ENCODE results near the gene CCPG1.
A peak's percentile ranks its signal among the peaks of the same experiment; 100 is the strongest.

CCPG1 gene

DNA sequence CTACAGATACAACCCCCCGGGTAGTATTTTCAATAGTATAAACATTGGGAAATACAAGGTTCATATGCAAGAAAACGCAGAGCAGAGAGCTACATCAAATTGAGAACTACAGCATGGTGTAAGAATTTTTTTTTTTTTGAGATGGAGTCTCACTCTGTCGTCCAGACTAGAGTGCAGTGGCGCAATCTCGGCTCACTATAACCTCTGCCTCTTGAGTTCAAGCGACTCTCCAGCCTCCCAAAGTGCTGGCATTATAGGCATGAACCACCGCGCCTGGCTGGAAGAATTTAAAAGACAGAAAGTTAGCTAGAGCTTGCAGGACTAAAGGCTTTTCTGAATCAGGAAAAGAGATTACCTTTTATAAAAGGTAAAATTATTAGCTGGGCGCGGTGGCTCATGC is 47.1 kb downstream of the CCPG1 start:
- CTCF ChIA-PET: interaction anchor here (1.2 to 3.7 kb wide), 4 partner anchors 13 to 78 kb away, joined by 3 to 20 read pairs (median 4); partner anchors contain the start of genes CCPG1 and PIERCE2
- H3K4me3 ChIP-seq (ENCODE audit: control insufficient read depth in 1 of 7, extremely low read depth in 1 of 7, insufficient read depth in 4 of 7, low read depth in 2 of 7, low read length in 6 of 7): no peak overlapping the region
- peaks cover 2 to 20% (median 9%) of the 10 kb centered on the region in 4 experiments for H3K36me3 ChIP-seq (ENCODE audit: control insufficient read depth in 4 of 4, insufficient read depth in 4 of 4, low read length in 3 of 4)
- no peaks in the 10 kb centered on the region for H3K27me3 ChIP-seq (replicated peaks in 2 of 5; ENCODE audit: control insufficient read depth in 4 of 5, insufficient read depth in 5 of 5, low read length in 4 of 5)
- no peak for DNase-seq
- peaks cover 3 to 10% (median 5%) of the 10 kb centered on the region in 4 experiments for H3K4me1 ChIP-seq (ENCODE audit: control extremely low read depth in 1 of 4, control insufficient read depth in 4 of 4, insufficient read depth in 4 of 4, low read length in 3 of 4)
- no peaks in the 10 kb centered on the region for H3K9me3 ChIP-seq (ENCODE audit: control extremely low read depth in 1 of 5, control insufficient read depth in 4 of 5, insufficient read depth in 2 of 5, low read depth in 1 of 5, low read length in 4 of 5)
- no peak overlapping the region for H3K27ac ChIP-seq (ENCODE audit: insufficient read depth in 1 of 2, low read depth in 1 of 2, low read length in 2 of 2, poor library complexity in 1 of 2, severe bottlenecking in 2 of 2)
- POLR2A ChIA-PET: interaction anchor here (0.6 kb wide), 1 partner anchor 57 kb away, joined by 5 read pairs; no protein-coding TSS in a partner anchor
- WGBS (ENCODE audit: insufficient coverage): 99% methylated on average over 7 of the region's 10 CpGs

DNA sequence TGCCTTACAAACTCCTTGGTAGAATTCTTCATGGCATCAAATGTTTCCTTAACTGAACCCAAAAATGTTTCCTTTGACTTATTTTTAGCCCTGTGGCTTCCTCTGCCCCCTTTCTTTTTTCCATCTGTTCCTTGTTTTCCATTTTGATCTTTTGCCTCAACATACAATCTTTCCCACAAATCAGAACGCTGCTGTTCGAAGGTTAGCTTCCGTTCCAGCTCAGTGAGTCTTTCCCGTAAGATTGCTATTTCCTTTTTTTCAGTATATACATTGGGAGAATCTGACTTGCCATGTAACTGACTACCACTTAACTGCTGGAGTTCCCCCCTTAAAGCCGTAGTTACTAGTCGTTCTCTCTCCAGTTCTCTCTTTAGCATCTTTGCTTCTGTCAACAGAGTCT is 47.9 kb downstream of the CCPG1 start:
- H3K27ac ChIP-seq (ENCODE audit: insufficient read depth in 1 of 2, low read depth in 1 of 2, low read length in 2 of 2, poor library complexity in 1 of 2, severe bottlenecking in 2 of 2): no peak overlapping the region
- no peaks in the 10 kb centered on the region for H3K9me3 ChIP-seq (ENCODE audit: control extremely low read depth in 1 of 5, control insufficient read depth in 4 of 5, insufficient read depth in 2 of 5, low read depth in 1 of 5, low read length in 4 of 5)
- peaks cover 3 to 10% (median 5%) of the 10 kb centered on the region in 4 experiments for H3K4me1 ChIP-seq (ENCODE audit: control extremely low read depth in 1 of 4, control insufficient read depth in 4 of 4, insufficient read depth in 4 of 4, low read length in 3 of 4)
- H3K27me3 ChIP-seq (replicated peaks in 2 of 5; ENCODE audit: control insufficient read depth in 4 of 5, insufficient read depth in 5 of 5, low read length in 4 of 5): no peaks in the 10 kb centered on the region
- ChIA-PET POLR2A (no interaction called here), CTCF (interaction anchor here (0.6 to 3.7 kb wide), 5 partner anchors 12 to 1880 kb away, joined by 3 to 20 read pairs (median 4); partner anchors contain the start of genes CCPG1 and PIERCE2)
- peaks cover 7 to 25% (median 15%) of the 10 kb centered on the region in 4 experiments for H3K36me3 ChIP-seq (ENCODE audit: control insufficient read depth in 4 of 4, insufficient read depth in 4 of 4, low read length in 3 of 4)
- WGBS (ENCODE audit: insufficient coverage): 9% methylated on average over 6 of the region's 6 CpGs
- no peak overlapping the region for H3K4me3 ChIP-seq (ENCODE audit: control insufficient read depth in 1 of 7, extremely low read depth in 1 of 7, insufficient read depth in 4 of 7, low read depth in 2 of 7, low read length in 6 of 7)
- peak in 2 of 3 donors; percentile 21 to 26 for DNase-seq

DNA sequence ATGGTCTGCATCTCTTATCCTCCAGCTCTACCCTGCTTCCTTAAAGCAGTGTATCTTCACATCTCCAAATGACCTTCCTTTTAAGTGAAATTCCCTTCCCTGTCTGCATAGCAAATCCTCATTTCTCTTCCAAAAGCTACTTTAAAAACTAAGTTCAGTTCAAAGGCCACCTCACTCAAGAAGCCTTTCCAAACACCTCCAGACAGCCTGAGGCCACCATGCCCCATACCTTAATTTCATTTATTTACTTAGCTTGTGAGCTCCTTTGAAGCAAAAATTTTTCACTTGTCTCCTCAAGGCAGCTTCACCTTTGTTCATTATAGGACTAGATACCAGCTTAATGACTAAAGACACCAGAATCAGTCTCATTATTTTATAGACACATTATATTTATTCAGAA is 49.7 kb downstream of the CCPG1 start:
- H3K27ac ChIP-seq (ENCODE audit: insufficient read depth in 1 of 2, low read depth in 1 of 2, low read length in 2 of 2, poor library complexity in 1 of 2, severe bottlenecking in 2 of 2): no peak overlapping the region
- H3K27me3 ChIP-seq (replicated peaks in 2 of 5; ENCODE audit: control insufficient read depth in 4 of 5, insufficient read depth in 5 of 5, low read length in 4 of 5): no peaks in the 10 kb centered on the region
- no peak for DNase-seq
- H3K4me3 ChIP-seq (ENCODE audit: control insufficient read depth in 1 of 7, extremely low read depth in 1 of 7, insufficient read depth in 4 of 7, low read depth in 2 of 7, low read length in 6 of 7): no peak overlapping the region
- no peaks in the 10 kb centered on the region for H3K9me3 ChIP-seq (ENCODE audit: control extremely low read depth in 1 of 5, control insufficient read depth in 4 of 5, insufficient read depth in 2 of 5, low read depth in 1 of 5, low read length in 4 of 5)
- H3K36me3 ChIP-seq (ENCODE audit: control insufficient read depth in 4 of 4, insufficient read depth in 4 of 4, low read length in 3 of 4): peaks cover 9 to 30% (median 14%) of the 10 kb centered on the region in 4 experiments
- CTCF ChIA-PET: interaction anchor here (0.8 to 3.7 kb wide), 6 partner anchors 9 to 140 kb away, joined by 3 to 20 read pairs (median 3); partner anchors contain the start of genes CCPG1 and PIERCE2
- POLR2A ChIA-PET: interaction anchor here (0.7 kb wide), 1 partner anchor 928 kb away, joined by 3 read pairs; no protein-coding TSS in a partner anchor
- H3K4me1 ChIP-seq (ENCODE audit: control extremely low read depth in 1 of 4, control insufficient read depth in 4 of 4, insufficient read depth in 4 of 4, low read length in 3 of 4): peaks cover 3 to 10% (median 5%) of the 10 kb centered on the region in 4 experiments

DNA sequence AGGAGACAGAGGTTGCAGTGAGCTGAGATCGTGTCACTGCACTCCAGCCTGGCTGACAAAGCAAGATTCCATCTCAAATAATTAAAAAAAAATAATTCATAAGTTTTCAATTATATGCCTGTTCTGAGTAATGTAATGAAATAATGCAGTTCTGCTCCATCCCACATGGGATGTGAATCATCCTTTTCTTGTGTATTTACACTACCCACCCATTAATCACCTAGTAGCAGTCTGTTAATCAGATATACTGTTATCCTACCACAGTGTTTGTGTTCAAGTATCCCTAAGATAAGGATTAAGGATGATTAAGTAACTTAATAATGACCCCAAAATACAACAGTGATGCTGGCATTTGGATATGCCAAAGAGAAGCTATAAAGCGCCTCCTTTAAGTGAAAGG is 50.4 kb downstream of the CCPG1 start:
- Histone ChIP-seq H3K36me3 (ENCODE audit: control insufficient read depth in 4 of 4, insufficient read depth in 4 of 4, low read length in 3 of 4) (peaks cover 9 to 33% (median 14%) of the 10 kb centered on the region in 4 experiments), H3K9me3 (ENCODE audit: control extremely low read depth in 1 of 5, control insufficient read depth in 4 of 5, insufficient read depth in 2 of 5, low read depth in 1 of 5, low read length in 4 of 5) (no peaks in the 10 kb centered on the region), H3K27me3 (replicated peaks in 2 of 5; ENCODE audit: control insufficient read depth in 4 of 5, insufficient read depth in 5 of 5, low read length in 4 of 5) (no peaks in the 10 kb centered on the region), H3K27ac (ENCODE audit: insufficient read depth in 1 of 2, low read depth in 1 of 2, low read length in 2 of 2, poor library complexity in 1 of 2, severe bottlenecking in 2 of 2) (no peak overlapping the region), H3K4me3 (ENCODE audit: control insufficient read depth in 1 of 7, extremely low read depth in 1 of 7, insufficient read depth in 4 of 7, low read depth in 2 of 7, low read length in 6 of 7) (no peak overlapping the region), H3K4me1 (ENCODE audit: control extremely low read depth in 1 of 4, control insufficient read depth in 4 of 4, insufficient read depth in 4 of 4, low read length in 3 of 4) (peaks cover 3 to 10% (median 5%) of the 10 kb centered on the region in 4 experiments)
- CTCF ChIA-PET: interaction anchor here (1.4 kb wide), 1 partner anchor 9 kb away, joined by 3 read pairs; no protein-coding TSS in a partner anchor
- DNase-seq: peak in 1 of 3 donors; percentile 26
- POLR2A ChIA-PET: no interaction called here
- WGBS (ENCODE audit: insufficient coverage): no CpG with 5 or more reads among the region's 2 CpGs

DNA sequence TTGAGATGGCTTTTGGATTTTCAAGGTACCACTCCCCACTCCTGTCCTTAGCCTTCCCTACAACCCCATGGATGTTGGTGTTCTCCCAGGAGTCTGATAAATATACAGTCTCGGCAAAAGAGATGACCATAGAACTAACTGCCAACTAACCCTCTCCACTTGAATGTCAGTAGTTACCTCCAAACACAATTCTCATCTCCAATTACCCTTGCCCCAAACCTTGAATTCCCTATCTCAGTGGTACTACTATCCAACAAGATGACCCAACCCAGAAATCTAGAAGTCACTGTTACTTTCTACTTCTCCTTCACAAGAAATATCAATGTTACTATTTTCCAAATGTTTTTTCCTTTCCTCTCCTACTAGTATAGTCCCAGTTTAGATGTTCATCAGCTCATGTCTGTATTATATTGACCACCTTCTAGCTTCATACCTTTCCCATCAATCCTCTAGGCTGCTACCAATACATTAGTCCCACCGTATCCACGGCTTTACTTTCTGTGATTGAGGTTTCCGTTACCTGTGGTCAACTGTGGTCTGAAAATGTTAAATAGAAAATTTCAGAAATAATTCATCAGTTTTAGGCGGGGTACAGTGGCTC is 51.1 kb downstream of the CCPG1 start:
- no peak overlapping the region for H3K4me3 ChIP-seq (ENCODE audit: control insufficient read depth in 1 of 7, extremely low read depth in 1 of 7, insufficient read depth in 4 of 7, low read depth in 2 of 7, low read length in 6 of 7)
- DNase-seq: no peak
- WGBS (ENCODE audit: insufficient coverage): 92% methylated on average over 1 of the region's 5 CpGs
- H3K36me3 ChIP-seq (ENCODE audit: control insufficient read depth in 4 of 4, insufficient read depth in 4 of 4, low read length in 3 of 4): peaks cover 9 to 32% (median 12%) of the 10 kb centered on the region in 4 experiments
- peaks cover 3 to 10% (median 5%) of the 10 kb centered on the region in 4 experiments for H3K4me1 ChIP-seq (ENCODE audit: control extremely low read depth in 1 of 4, control insufficient read depth in 4 of 4, insufficient read depth in 4 of 4, low read length in 3 of 4)
- no peaks in the 10 kb centered on the region for H3K27me3 ChIP-seq (replicated peaks in 2 of 5; ENCODE audit: control insufficient read depth in 4 of 5, insufficient read depth in 5 of 5, low read length in 4 of 5)
- POLR2A ChIA-PET: no interaction called here
- CTCF ChIA-PET: interaction anchor here (0.6 kb wide), 1 partner anchor 1382 kb away, joined by 4 read pairs; no protein-coding TSS in a partner anchor
- no peaks in the 10 kb centered on the region for H3K9me3 ChIP-seq (ENCODE audit: control extremely low read depth in 1 of 5, control insufficient read depth in 4 of 5, insufficient read depth in 2 of 5, low read depth in 1 of 5, low read length in 4 of 5)
- no peak overlapping the region for H3K27ac ChIP-seq (ENCODE audit: insufficient read depth in 1 of 2, low read depth in 1 of 2, low read length in 2 of 2, poor library complexity in 1 of 2, severe bottlenecking in 2 of 2)

DNA sequence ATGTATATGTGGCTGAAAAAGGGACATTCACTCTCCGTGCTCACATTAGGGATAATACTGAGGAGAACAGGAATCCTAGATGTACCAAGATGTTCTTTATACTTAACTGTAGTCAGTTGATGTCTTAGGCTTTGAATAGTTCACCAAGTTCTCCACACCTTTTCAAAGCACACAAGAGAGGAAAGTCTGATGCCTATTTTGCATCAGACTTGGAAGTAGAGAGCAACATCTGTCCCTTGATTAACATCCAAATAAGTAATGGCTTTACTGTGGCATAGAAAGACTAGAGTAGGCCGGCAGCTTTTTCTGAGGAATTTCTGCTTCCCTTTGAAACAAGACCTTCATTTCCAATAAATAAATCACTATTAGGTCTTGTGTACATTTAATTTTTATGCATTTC is 55.1 kb downstream of the CCPG1 start:
- WGBS (ENCODE audit: insufficient coverage): no CpG with 5 or more reads among the region's 2 CpGs
- H3K9me3 ChIP-seq (ENCODE audit: control extremely low read depth in 1 of 5, control insufficient read depth in 4 of 5, insufficient read depth in 2 of 5, low read depth in 1 of 5, low read length in 4 of 5): no peaks in the 10 kb centered on the region
- no peak overlapping the region for H3K27ac ChIP-seq (ENCODE audit: insufficient read depth in 1 of 2, low read depth in 1 of 2, low read length in 2 of 2, poor library complexity in 1 of 2, severe bottlenecking in 2 of 2)
- POLR2A ChIA-PET: no interaction called here
- no peak for DNase-seq
- H3K36me3 ChIP-seq (ENCODE audit: control insufficient read depth in 4 of 4, insufficient read depth in 4 of 4, low read length in 3 of 4): peaks cover 7 to 40% (median 11%) of the 10 kb centered on the region in 4 experiments
- CTCF ChIA-PET: no interaction called here
- H3K4me1 ChIP-seq (ENCODE audit: control extremely low read depth in 1 of 4, control insufficient read depth in 4 of 4, insufficient read depth in 4 of 4, low read length in 3 of 4): no peaks in the 10 kb centered on the region
- H3K4me3 ChIP-seq (ENCODE audit: control insufficient read depth in 1 of 7, extremely low read depth in 1 of 7, insufficient read depth in 4 of 7, low read depth in 2 of 7, low read length in 6 of 7): no peak overlapping the region
- H3K27me3 ChIP-seq (replicated peaks in 2 of 5; ENCODE audit: control insufficient read depth in 4 of 5, insufficient read depth in 5 of 5, low read length in 4 of 5): no peaks in the 10 kb centered on the region

DNA sequence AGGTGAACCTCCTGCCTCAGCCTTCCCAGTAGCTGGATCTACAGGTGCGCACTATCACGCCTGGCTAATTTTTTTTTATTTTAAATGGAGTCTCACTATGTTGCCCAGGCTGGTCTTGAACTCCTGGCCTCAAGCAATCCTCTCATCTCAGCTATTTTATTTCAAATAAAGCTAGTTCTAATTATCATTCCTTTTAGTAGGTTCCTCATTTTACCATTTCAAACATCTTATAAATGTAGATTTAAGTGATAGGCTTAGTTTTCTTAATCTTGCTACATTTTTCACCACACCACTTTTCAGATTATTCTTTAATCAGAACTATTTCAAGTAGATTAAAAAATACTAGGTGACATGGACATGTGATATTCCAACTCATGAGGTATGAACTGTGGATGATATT is 58.9 kb downstream of the CCPG1 start:
- no peaks in the 10 kb centered on the region for H3K27me3 ChIP-seq (replicated peaks in 2 of 5; ENCODE audit: control insufficient read depth in 4 of 5, insufficient read depth in 5 of 5, low read length in 4 of 5)
- H3K9me3 ChIP-seq (ENCODE audit: control extremely low read depth in 1 of 5, control insufficient read depth in 4 of 5, insufficient read depth in 2 of 5, low read depth in 1 of 5, low read length in 4 of 5): no peaks in the 10 kb centered on the region
- DNase-seq: no peak
- CTCF ChIA-PET: interaction anchor here (0.6 to 1.1 kb wide), 2 partner anchors 9 to 58 kb away, joined by 3 read pairs; no protein-coding TSS in a partner anchor
- H3K4me3 ChIP-seq (ENCODE audit: control insufficient read depth in 1 of 7, extremely low read depth in 1 of 7, insufficient read depth in 4 of 7, low read depth in 2 of 7, low read length in 6 of 7): no peak overlapping the region
- H3K36me3 ChIP-seq (ENCODE audit: control insufficient read depth in 4 of 4, insufficient read depth in 4 of 4, low read length in 3 of 4): peaks cover 3 to 28% (median 4%) of the 10 kb centered on the region in 4 experiments
- no peaks in the 10 kb centered on the region for H3K4me1 ChIP-seq (ENCODE audit: control extremely low read depth in 1 of 4, control insufficient read depth in 4 of 4, insufficient read depth in 4 of 4, low read length in 3 of 4)
- 92% methylated on average over 2 of the region's 2 CpGs for WGBS (ENCODE audit: insufficient coverage)
- POLR2A ChIA-PET: no interaction called here
- H3K27ac ChIP-seq (ENCODE audit: insufficient read depth in 1 of 2, low read depth in 1 of 2, low read length in 2 of 2, poor library complexity in 1 of 2, severe bottlenecking in 2 of 2): no peak overlapping the region
